Prostate gland (tissue), 2 donors: ENCODE measurements around the gene CHCHD1. TPM values are rescaled to one million over a fixed set of nuclear protein-coding genes. Genes with fewer than 3 reads are reported as not detected.

Source experiments
- DNase-seq: peaks from one replicate; pipeline ENCODE4 v3.0.0-alpha.2; 2019; ENCODE audit warnings: low spot score
- H3K27ac ChIP-seq, 2 donors: fragments of 200-600 bp; sonication (generic); 2 replicates each; pipeline ENCODE4 v1.5.1; 2017 to 2019
- H3K27me3 ChIP-seq: fragments of 200-600 bp; sonication (generic); replicated peaks from 2 replicates; pipeline ENCODE4 v1.5.1; 2019; ENCODE audit not compliant: insufficient read depth
- H3K36me3 ChIP-seq, 2 donors: fragments of 200-600 bp; sonication (generic); 1 replicate in 1 of 2; 2 replicates in 1 of 2; pipeline versions ENCODE4 v1.5.1 to v1.8.1; 2017 to 2019
- H3K4me1 ChIP-seq: fragments of 200-600 bp; sonication (generic); replicated peaks from 2 replicates; pipeline ENCODE4 v1.5.1; 2019
- H3K4me3 ChIP-seq, 2 donors: fragments of 200-600 bp; sonication (generic); 2 replicates each; pipeline ENCODE4 v1.5.1; 2017 to 2019
- H3K9me3 ChIP-seq: fragments of 200-600 bp; sonication (generic); 2 replicates; pipeline ENCODE4 v1.5.1; 2017
- CTCF ChIP-seq, 4 experiments: fragments of 200-600 bp in 2 of 4; fragments of 450-650 bp in 2 of 4; sonication (generic) in 2 of 4; IDR thresholded peaks; 1 replicate in 3 of 4; 2 replicates in 1 of 4; pipeline ENCODE4 v1.5.1; 2016 to 2019; ENCODE audit warnings: antibody characterized with exemption in 4 of 4, mild to moderate bottlenecking in 2 of 4, moderate library complexity in 2 of 4
- POLR2A ChIP-seq: fragments of 450-650 bp; IDR thresholded peaks from one replicate; pipeline ENCODE4 v1.6.1; 2016; ENCODE audit warnings: antibody characterized with exemption, mild to moderate bottlenecking
- POLR2AphosphoS5 ChIP-seq: sonication (generic); formaldehyde crosslinking; IDR thresholded peaks from one replicate; pipeline ENCODE4 v1.6.1; 2017; ENCODE audit warnings: antibody characterized with exemption
- WGBS: methylation state at CpG from one replicate; pipeline ENCODE4 v1.1.5; 2018; 5-methylcytosine and 5-hydroxymethylcytosine counted together
- intact Hi-C: fragments of 100-400 bp; cut with DNase I; formaldehyde crosslinking; loops from one replicate; pipeline ENCODE4 v1.14.2; 2022
- total RNA-seq, 2 donors: library from RNA; depleted of rRNA; stranded (reverse); fragments of >200 nt; gene quantifications; one replicate each; pipeline ENCODE4 v1.1.0, GENCODE V29; 2016

The CHCHD1 gene
- total RNA-seq, 2 donors from 2014 or later = 33.2 to 55.6 TPM

DNA sequence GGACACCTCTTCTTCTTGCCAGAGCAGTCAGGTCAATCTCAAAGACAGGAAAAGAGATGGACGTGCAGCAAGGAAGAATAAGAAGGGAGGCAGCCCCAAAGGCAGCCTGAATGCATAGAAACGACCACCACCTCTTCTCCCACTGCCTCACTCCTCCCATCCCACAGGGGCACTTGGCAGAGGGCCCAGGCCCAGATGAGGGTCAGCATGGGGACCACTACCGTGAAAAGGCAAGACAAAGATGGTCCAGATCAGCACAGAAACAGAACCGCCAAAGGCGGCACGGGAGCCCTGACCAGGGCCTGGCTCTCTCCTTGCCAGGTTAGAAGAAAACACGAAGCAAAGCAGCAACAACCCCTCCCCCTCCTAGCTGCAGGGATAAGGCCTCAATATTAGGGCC lies 31.5 kb downstream of the CHCHD1 start:
- DNase-seq = no peak
- Histone ChIP-seq H3K27ac (no peak overlapping the region), H3K36me3 (no peaks in the 10 kb centered on the region), H3K4me1 (no peaks in the 10 kb centered on the region), H3K4me3 (no peak overlapping the region), H3K27me3 (no peaks in the 10 kb centered on the region), H3K9me3 (no peaks in the 10 kb centered on the region)
- TF ChIP-seq POLR2A = no peak
- no peak for TF ChIP-seq POLR2AphosphoS5
- TF ChIP-seq CTCF (IDR thresholded peaks at IDR 0.05) = no peak
- intact Hi-C loops = no loop called here
- WGBS = 80% methylated on average over 7 of the region's 7 CpGs

GRCh38 chr10:73814276-73814895 lies 32.5 kb downstream of the CHCHD1 start:
- 65% methylated on average over 13 of the region's 13 CpGs for WGBS
- H3K4me1 ChIP-seq = peaks cover 2% of the 10 kb centered on the region
- intact Hi-C loops = no loop called here
- DNase-seq = no peak
- no peaks in the 10 kb centered on the region for H3K36me3 ChIP-seq
- TF ChIP-seq POLR2A (no peak), CTCF (IDR thresholded peaks at IDR 0.05) (no peak), POLR2AphosphoS5 (no peak)
- no peaks in the 10 kb centered on the region for H3K9me3 ChIP-seq
- H3K27ac ChIP-seq = no peak overlapping the region
- no peaks in the 10 kb centered on the region for H3K27me3 ChIP-seq
- H3K4me3 ChIP-seq = no peak overlapping the region

DNA sequence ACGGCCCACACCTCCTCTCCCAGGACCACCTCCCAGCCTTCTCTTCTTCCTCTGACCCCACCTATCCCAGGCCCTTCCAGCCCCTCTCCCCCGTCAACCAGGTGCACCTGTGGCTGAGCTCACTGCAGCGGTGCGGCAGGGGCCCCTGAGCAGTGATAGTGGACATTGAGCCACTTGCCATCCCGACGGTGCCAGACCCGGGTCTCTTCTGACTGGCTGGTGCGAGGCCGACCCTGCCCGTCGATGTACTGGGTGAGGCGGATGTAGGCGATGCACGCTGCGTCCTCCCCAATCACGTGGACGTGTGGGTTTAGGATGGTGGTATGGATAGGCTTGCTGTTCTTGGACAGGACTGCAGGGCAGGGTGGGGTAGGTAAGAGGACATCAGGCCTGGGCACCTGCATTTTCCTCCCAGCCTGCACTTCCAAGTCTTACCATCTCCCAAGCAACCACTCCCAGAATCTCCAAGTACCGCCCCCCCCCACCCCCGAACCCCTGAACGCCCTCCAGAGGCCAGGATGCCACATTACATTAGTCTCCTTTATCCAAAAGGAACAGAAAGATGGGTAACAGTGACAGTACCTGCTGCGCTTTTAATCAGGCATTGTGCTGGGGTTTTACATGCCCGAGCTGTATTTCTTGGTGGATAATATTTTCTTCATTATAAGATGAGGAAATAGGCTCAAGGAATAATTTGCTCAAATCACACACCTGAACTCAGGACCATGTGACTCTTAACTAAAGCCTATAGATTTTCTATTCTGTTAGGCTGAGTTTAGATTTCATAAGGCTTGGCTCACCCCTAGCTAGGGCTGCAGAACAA lies 33.3 kb downstream of the CHCHD1 start:
- intact Hi-C loops = no loop called here
- Histone ChIP-seq H3K4me3 (no peak overlapping the region), H3K27me3 (no peaks in the 10 kb centered on the region), H3K36me3 (no peaks in the 10 kb centered on the region), H3K4me1 (peaks cover 9% of the 10 kb centered on the region), H3K9me3 (no peaks in the 10 kb centered on the region), H3K27ac (no peak overlapping the region)
- WGBS = 80% methylated on average over 22 of the region's 22 CpGs
- TF ChIP-seq POLR2A = no peak
- TF ChIP-seq CTCF (IDR thresholded peaks at IDR 0.05) = no peak
- no peak for TF ChIP-seq POLR2AphosphoS5
- DNase-seq = no peak

DNA sequence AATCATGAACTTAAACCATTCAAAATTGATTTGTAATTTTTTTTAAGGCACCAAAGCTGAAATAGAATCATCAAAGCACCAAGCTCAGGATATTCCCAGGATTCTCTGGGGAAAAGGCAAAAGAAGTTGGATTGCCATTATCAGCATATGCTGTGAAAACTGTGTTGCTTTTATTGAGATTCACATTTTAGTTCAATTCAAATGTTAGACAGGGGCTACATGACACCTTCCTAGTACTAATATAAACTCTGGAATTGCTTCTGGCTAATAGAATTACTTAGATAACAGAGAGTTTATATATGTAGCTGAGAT lies 33.8 kb downstream of the CHCHD1 start:
- intact Hi-C loops = no loop called here
- no peak overlapping the region for H3K4me3 ChIP-seq
- TF ChIP-seq POLR2A (no peak), POLR2AphosphoS5 (no peak), CTCF (IDR thresholded peaks at IDR 0.05) (no peak)

More for the DNA sequence above, 33.8 kb downstream of the CHCHD1 start:
- peaks cover 9% of the 10 kb centered on the region for H3K4me1 ChIP-seq
- no peaks in the 10 kb centered on the region for H3K27me3 ChIP-seq
- H3K27ac ChIP-seq = no peak overlapping the region
- no peak for DNase-seq
- H3K9me3 ChIP-seq = no peaks in the 10 kb centered on the region
- H3K36me3 ChIP-seq = no peaks in the 10 kb centered on the region
